Naive thymus-derived CD4-positive, alpha-beta T cell (primary cell): ENCODE measurements around the gene OR5B21. TPM values are rescaled to one million over a fixed set of nuclear protein-coding genes. Genes with fewer than 3 reads are reported as not detected.

Experiments
- ATAC-seq: fragments of 150-1000 bp; cut with Tn5 transposase; 2 replicates; pipeline ENCODE4 v1.10.0; 2021; ENCODE audit warnings: mild to moderate bottlenecking, moderate library complexity
- CTCF ChIA-PET: fragments of 350-600 bp; sonication (Branson Sonifier 250); formaldehyde crosslinking; loops from one replicate; lab custom pipeline; 2021; ENCODE audit warnings: antibody characterized with exemption; lab: Charles Lee
- POLR2A ChIA-PET: fragments of 350-600 bp; sonication (Branson Sonifier 250); formaldehyde crosslinking; loops from one replicate; lab custom pipeline; 2021; ENCODE audit warnings: antibody characterized with exemption, inconsistent platforms; lab: Charles Lee
- DNase-seq, 9 donors: peaks; one replicate each; pipeline versions ENCODE4 v3.0.0 to v3.0.0-alpha.2; 2020 to 2022; ENCODE audit warnings: mixed read lengths in 1 of 9
- H3K27ac ChIP-seq: one replicate; pipeline ENCODE4 v1.7.0; 2013; ENCODE audit warnings: mild to moderate bottlenecking, low read depth, low read length, moderate library complexity
- H3K27me3 ChIP-seq, 2 donors: one replicate each; pipeline ENCODE4 v1.7.0; 2013; ENCODE audit warnings: low read length in 2 of 2, mild to moderate bottlenecking in 2 of 2, moderate library complexity in 2 of 2; ENCODE audit not compliant: control insufficient read depth in 2 of 2, insufficient read depth in 2 of 2
- H3K36me3 ChIP-seq, 3 experiments: 1 replicate in 2 of 3; 2 replicates in 1 of 3; pipeline ENCODE4 v1.7.0; 2013; ENCODE audit warnings: low read length in 3 of 3, mild to moderate bottlenecking in 3 of 3, moderate library complexity in 1 of 3; ENCODE audit not compliant: insufficient read depth in 3 of 3, control insufficient read depth in 2 of 3
- H3K4me1 ChIP-seq, 2 donors: one replicate each; pipeline ENCODE4 v1.7.0; 2013; ENCODE audit warnings: low read length in 2 of 2, mild to moderate bottlenecking in 2 of 2, moderate library complexity in 1 of 2; ENCODE audit not compliant: control insufficient read depth in 2 of 2, insufficient read depth in 2 of 2
- H3K4me3 ChIP-seq: 2 replicates; pipeline ENCODE4 v1.7.0; 2013; ENCODE audit warnings: mild to moderate bottlenecking, low read length
- H3K9me3 ChIP-seq, 3 experiments: 1 replicate in 2 of 3; 2 replicates in 1 of 3; pipeline ENCODE4 v1.7.0; 2013; ENCODE audit warnings: low read length in 3 of 3; ENCODE audit not compliant: control insufficient read depth in 2 of 3
- H3K27ac Mint-ChIP-seq, 9 donors: one replicate each; pipeline ENCODE4 v1.8.0; 2020 to 2022; ENCODE audit warnings: mixed read lengths in 9 of 9, mild to moderate bottlenecking in 8 of 9, moderate library complexity in 5 of 9, inconsistent platforms in 2 of 9
- H3K27me3 Mint-ChIP-seq, 5 donors: one replicate each; pipeline ENCODE4 v1.8.0; 2021 to 2022; ENCODE audit warnings: mixed read lengths in 5 of 5, mild to moderate bottlenecking in 1 of 5
- H3K36me3 Mint-ChIP-seq, 5 donors: one replicate each; pipeline ENCODE4 v1.8.0; 2020 to 2022; ENCODE audit warnings: mixed read lengths in 5 of 5, mild to moderate bottlenecking in 3 of 5, inconsistent platforms in 1 of 5
- H3K4me1 Mint-ChIP-seq, 7 donors: one replicate each; pipeline ENCODE4 v1.8.0; 2020 to 2022; ENCODE audit warnings: mixed read lengths in 7 of 7, mild to moderate bottlenecking in 3 of 7, inconsistent platforms in 1 of 7
- H3K4me3 Mint-ChIP-seq, 10 donors: one replicate each; pipeline ENCODE4 v1.8.0; 2020 to 2022; ENCODE audit warnings: mild to moderate bottlenecking in 10 of 10, mixed read lengths in 10 of 10, moderate library complexity in 6 of 10, inconsistent platforms in 2 of 10
- H3K9me3 Mint-ChIP-seq, 11 donors: one replicate each; pipeline ENCODE4 v1.8.0; 2020 to 2022; ENCODE audit warnings: mixed read lengths in 11 of 11, mild to moderate bottlenecking in 4 of 11, inconsistent platforms in 1 of 11, moderate library complexity in 1 of 11
- intact Hi-C, 2 donors: fragments of 100-400 bp; cut with micrococcal nuclease; formaldehyde crosslinking; loops; one replicate each; pipeline ENCODE4 v1.15.1; 2023
- polyA plus RNA-seq, 2 donors: library from polyadenylated mRNA; unstranded; fragments of 300-500 nt; fragmentation: Illumina TruSeq; gene quantifications; one replicate each; pipeline ENCODE4 v1.2.3, GENCODE V29; 2021
- total RNA-seq, 6 experiments: library from RNA in 5 of 6; stranded (reverse) in 5 of 6; gene quantifications; 1 replicate in 5 of 6; 2 replicates in 1 of 6; pipeline ENCODE4 v1.2.3 and lab custom pipeline; 2021 to 2026

The OR5B21 gene
- total RNA-seq = 1 to 10 TPM in 3 of 5 experiments, not detected in 2; 1.1 to 2.1 (median 1.9) TPM
- polyA plus RNA-seq = not detected
- not detected for total RNA-seq (lab: John Stamatoyannopoulos, UW)

- Mint-ChIP-seq H3K4me1 (peaks cover 0 to 5% (median 0%) of the 10 kb centered on the region in 7 donors), H3K9me3 (peaks cover 0 to 4% (median 0%) of the 10 kb centered on the region in 11 donors), H3K27me3 (peaks cover 0 to 6% (median 0%) of the 10 kb centered on the region in 5 donors), H3K4me3 (no peak within 1 kb of the TSS), H3K27ac (peak within 1 kb of the TSS in 1 of 9 donors; percentile 3), H3K36me3 (peaks cover 8 to 47% (median 19%) of the 10 kb centered on the region in 5 donors)
- Histone ChIP-seq H3K27me3 (no peaks in the 10 kb centered on the region), H3K9me3 (no peaks in the 10 kb centered on the region), H3K27ac (no peak within 1 kb of the TSS), H3K36me3 (peaks cover 0 to 5% (median 0%) of the 10 kb centered on the region in 3 experiments), H3K4me3 (no peak within 1 kb of the TSS), H3K4me1 (no peaks in the 10 kb centered on the region)
- ChIA-PET POLR2A (interaction anchor here (0.6 kb wide), 1 partner anchor 8 kb away, joined by 3 read pairs; no protein-coding TSS in a partner anchor), CTCF (interaction anchor here (1.6 kb wide), 1 partner anchor 15 kb away, joined by 5 read pairs; no protein-coding TSS in a partner anchor)
- ATAC-seq (no peak), DNase-seq (no peak)
- intact Hi-C loops = no loop called here
Measured at GRCh38 chr11:58508005-58508404, at the start of gene OR5B21. OR5B21 (minus strand) TSS chr11:58508105; CDS start chr11:58508105, 0 bp downstream.

- CTCF ChIA-PET = interaction anchor here (0.9 kb wide), 1 partner anchor 18 kb away, joined by 3 read pairs; no protein-coding TSS in a partner anchor
- peaks cover 1 to 49% (median 20%) of the 10 kb centered on the region in 7 donors for H3K4me1 Mint-ChIP-seq
- intact Hi-C loops = no loop called here
- H3K27ac Mint-ChIP-seq = peak overlapping the region in 1 of 9 donors; percentile 63
- H3K36me3 ChIP-seq = peaks cover 44 to 97% (median 51%) of the 10 kb centered on the region in 3 experiments
- no peak overlapping the region for H3K4me3 ChIP-seq
- H3K27me3 Mint-ChIP-seq = no peaks in the 10 kb centered on the region
- POLR2A ChIA-PET = interaction anchor here (0.9 kb wide), 1 partner anchor 23 kb away, joined by 3 read pairs; no protein-coding TSS in a partner anchor
- DNase-seq (no peak), ATAC-seq (no peak)
- no peaks in the 10 kb centered on the region for H3K4me1 ChIP-seq
- peaks cover 0 to 18% (median 3%) of the 10 kb centered on the region in 11 donors for H3K9me3 Mint-ChIP-seq
- no peaks in the 10 kb centered on the region for H3K9me3 ChIP-seq
- H3K4me3 Mint-ChIP-seq = no peak overlapping the region
- peaks cover 53 to 95% (median 92%) of the 10 kb centered on the region in 5 donors for H3K36me3 Mint-ChIP-seq
- H3K27me3 ChIP-seq = no peaks in the 10 kb centered on the region
- H3K27ac ChIP-seq = no peak overlapping the region
Measured at GRCh38 chr11:58549644-58550043, 41.7 kb upstream of the OR5B21 start.

GRCh38 chr11:58546841-58547240 lies 38.9 kb upstream of the OR5B21 start:
- no peak overlapping the region for H3K27ac ChIP-seq
- ChIA-PET POLR2A (interaction anchor here (1.2 to 1.5 kb wide), 3 partner anchors 13 to 31 kb away, joined by 3 to 4 read pairs (median 3); no protein-coding TSS in a partner anchor), CTCF (no interaction called here)
- Mint-ChIP-seq H3K27ac (peak overlapping the region in 7 of 9 donors; percentile 6 to 82 (median 53)), H3K4me3 (no peak overlapping the region), H3K27me3 (no peaks in the 10 kb centered on the region), H3K4me1 (peaks cover 2 to 49% (median 25%) of the 10 kb centered on the region in 7 donors), H3K9me3 (peaks cover 0 to 18% (median 3%) of the 10 kb centered on the region in 11 donors), H3K36me3 (peaks cover 41 to 87% (median 79%) of the 10 kb centered on the region in 5 donors)
- H3K27me3 ChIP-seq = no peaks in the 10 kb centered on the region
- no peak for ATAC-seq
- H3K9me3 ChIP-seq = no peaks in the 10 kb centered on the region
- H3K36me3 ChIP-seq = peaks cover 35 to 69% (median 47%) of the 10 kb centered on the region in 3 experiments
- DNase-seq = no peak
- no peak overlapping the region for H3K4me3 ChIP-seq
- intact Hi-C loops = loop anchor here in 1 of 2 donors (1.0 to 2.0 kb wide), 2 partner anchors 10 to 16 kb away; no protein-coding TSS in a partner anchor
- H3K4me1 ChIP-seq = peaks cover 0 to 12% of the 10 kb centered on the region in 2 donors

- H3K27me3 Mint-ChIP-seq = no peaks in the 10 kb centered on the region
- CTCF ChIA-PET = no interaction called here
- H3K4me1 Mint-ChIP-seq = peaks cover 14 to 87% (median 61%) of the 10 kb centered on the region in 7 donors
- H3K4me3 Mint-ChIP-seq = no peak overlapping the region
- H3K27me3 ChIP-seq = no peaks in the 10 kb centered on the region
- H3K36me3 ChIP-seq = peaks cover 8 to 44% (median 10%) of the 10 kb centered on the region in 3 experiments
- H3K27ac ChIP-seq = peak overlapping the region; percentile 7
- intact Hi-C loops = loop anchor here in 1 of 2 donors (2.0 kb wide), 2 partner anchors 13 to 25 kb away; no protein-coding TSS in a partner anchor
- no peak overlapping the region for H3K4me3 ChIP-seq
- no peak for ATAC-seq
- H3K9me3 Mint-ChIP-seq = peaks cover 0 to 24% (median 6%) of the 10 kb centered on the region in 11 donors
- peaks cover 43 to 78% (median 68%) of the 10 kb centered on the region in 5 donors for H3K36me3 Mint-ChIP-seq
- peak overlapping the region in 5 of 9 donors; percentile 59 to 99 (median 91) for H3K27ac Mint-ChIP-seq
- H3K9me3 ChIP-seq = peaks cover 0 to 5% (median 0%) of the 10 kb centered on the region in 3 experiments
- POLR2A ChIA-PET = interaction anchor here (11.7 kb wide), 1 partner anchor 45 kb away, joined by 140 read pairs; the partner anchor contains the start of genes LPXN and ZFP91
- peaks cover 0 to 24% of the 10 kb centered on the region in 2 donors for H3K4me1 ChIP-seq
- DNase-seq = no peak
Measured at GRCh38 chr11:58531865-58532341, 24.0 kb upstream of the OR5B21 start.

GRCh38 chr11:58530236-58530635 lies 22.3 kb upstream of the OR5B21 start:
- Histone ChIP-seq H3K9me3 (peaks cover 0 to 5% (median 0%) of the 10 kb centered on the region in 3 experiments), H3K4me1 (peaks cover 7 to 41% of the 10 kb centered on the region in 2 donors), H3K4me3 (peak overlapping the region; percentile 6), H3K27me3 (no peaks in the 10 kb centered on the region), H3K36me3 (peaks cover 8 to 47% (median 10%) of the 10 kb centered on the region in 3 experiments), H3K27ac (peak overlapping the region; percentile 65)
- ATAC-seq (peak; percentile 81), DNase-seq (peak in 7 of 9 donors; percentile 49 to 73 (median 64))
- POLR2A ChIA-PET = interaction anchor here (1.0 to 11.7 kb wide), 8 partner anchors 9 to 788 kb away, joined by 3 to 140 read pairs (median 3); partner anchors contain the start of genes LPXN, SELENOH and ZFP91
- peak overlapping the region; percentile 10 to 73 (median 57) for H3K4me3 Mint-ChIP-seq
- CTCF ChIA-PET = interaction anchor here (0.8 to 3.7 kb wide), 2 partner anchors 32 to 38 kb away, joined by 3 to 18 read pairs; no protein-coding TSS in a partner anchor
- intact Hi-C loops = loop anchor here in 1 of 2 donors (1.0 to 2.0 kb wide), 3 partner anchors 9 to 27 kb away; no protein-coding TSS in a partner anchor
- peaks cover 33 to 66% (median 58%) of the 10 kb centered on the region in 5 donors for H3K36me3 Mint-ChIP-seq
- no peaks in the 10 kb centered on the region for H3K27me3 Mint-ChIP-seq
- H3K27ac Mint-ChIP-seq = peak overlapping the region; percentile 59 to 99 (median 90)
- peaks cover 9 to 89% (median 55%) of the 10 kb centered on the region in 7 donors for H3K4me1 Mint-ChIP-seq
- H3K9me3 Mint-ChIP-seq = peaks cover 0 to 24% (median 6%) of the 10 kb centered on the region in 11 donors

GRCh38 chr11:58527429-58527828 lies 19.5 kb upstream of the OR5B21 start:
- intact Hi-C loops = loop anchor here in 1 of 2 donors (10.0 kb wide), 2 partner anchors 393 to 1033 kb away; no protein-coding TSS in a partner anchor
- H3K4me3 Mint-ChIP-seq = peak overlapping the region in 2 of 10 donors; percentile 3 to 11
- peak overlapping the region in 8 of 9 donors; percentile 62 to 99 (median 96) for H3K27ac Mint-ChIP-seq
- no peak for DNase-seq
- H3K4me1 Mint-ChIP-seq = peaks cover 23 to 90% (median 59%) of the 10 kb centered on the region in 7 donors
- H3K36me3 ChIP-seq = peaks cover 8 to 39% (median 10%) of the 10 kb centered on the region in 3 experiments
- H3K27ac ChIP-seq = peak overlapping the region; percentile 75
- peaks cover 0 to 5% (median 0%) of the 10 kb centered on the region in 3 experiments for H3K9me3 ChIP-seq
- H3K4me3 ChIP-seq = no peak overlapping the region
- no peak for ATAC-seq
- peaks cover 15 to 38% (median 30%) of the 10 kb centered on the region in 5 donors for H3K36me3 Mint-ChIP-seq
- H3K9me3 Mint-ChIP-seq = peaks cover 0 to 6% (median 2%) of the 10 kb centered on the region in 11 donors
- no peaks in the 10 kb centered on the region for H3K27me3 ChIP-seq
- peaks cover 18 to 58% of the 10 kb centered on the region in 2 donors for H3K4me1 ChIP-seq
- POLR2A ChIA-PET = interaction anchor here (0.9 to 11.7 kb wide), 2 partner anchors 37 to 49 kb away, joined by 3 to 140 read pairs; partner anchors contain the start of genes LPXN and ZFP91
- H3K27me3 Mint-ChIP-seq = no peaks in the 10 kb centered on the region
- CTCF ChIA-PET = interaction anchor here (0.6 to 3.7 kb wide), 3 partner anchors 17 to 1192 kb away, joined by 3 to 18 read pairs (median 4); partner anchors contain the start of gene SSRP1
